Mammary microvascular endothelial cell (primary cell): ENCODE results near the gene CDYL2. TPM values are rescaled to one million over a fixed set of nuclear protein-coding genes. Genes with fewer than 3 reads are reported as not detected.

ENCODE experiments used
- total RNA-seq: library from RNA; depleted of rRNA; stranded (reverse); fragments of >200 nt; gene quantifications from 2 replicates; pipeline ENCODE4 v1.2.3, GENCODE V29; 2015

Gene CDYL2, protein sequence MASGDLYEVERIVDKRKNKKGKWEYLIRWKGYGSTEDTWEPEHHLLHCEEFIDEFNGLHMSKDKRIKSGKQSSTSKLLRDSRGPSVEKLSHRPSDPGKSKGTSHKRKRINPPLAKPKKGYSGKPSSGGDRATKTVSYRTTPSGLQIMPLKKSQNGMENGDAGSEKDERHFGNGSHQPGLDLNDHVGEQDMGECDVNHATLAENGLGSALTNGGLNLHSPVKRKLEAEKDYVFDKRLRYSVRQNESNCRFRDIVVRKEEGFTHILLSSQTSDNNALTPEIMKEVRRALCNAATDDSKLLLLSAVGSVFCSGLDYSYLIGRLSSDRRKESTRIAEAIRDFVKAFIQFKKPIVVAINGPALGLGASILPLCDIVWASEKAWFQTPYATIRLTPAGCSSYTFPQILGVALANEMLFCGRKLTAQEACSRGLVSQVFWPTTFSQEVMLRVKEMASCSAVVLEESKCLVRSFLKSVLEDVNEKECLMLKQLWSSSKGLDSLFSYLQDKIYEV
- 20.1 and 20.5 TPM in 2 replicates for total RNA-seq

DNA sequence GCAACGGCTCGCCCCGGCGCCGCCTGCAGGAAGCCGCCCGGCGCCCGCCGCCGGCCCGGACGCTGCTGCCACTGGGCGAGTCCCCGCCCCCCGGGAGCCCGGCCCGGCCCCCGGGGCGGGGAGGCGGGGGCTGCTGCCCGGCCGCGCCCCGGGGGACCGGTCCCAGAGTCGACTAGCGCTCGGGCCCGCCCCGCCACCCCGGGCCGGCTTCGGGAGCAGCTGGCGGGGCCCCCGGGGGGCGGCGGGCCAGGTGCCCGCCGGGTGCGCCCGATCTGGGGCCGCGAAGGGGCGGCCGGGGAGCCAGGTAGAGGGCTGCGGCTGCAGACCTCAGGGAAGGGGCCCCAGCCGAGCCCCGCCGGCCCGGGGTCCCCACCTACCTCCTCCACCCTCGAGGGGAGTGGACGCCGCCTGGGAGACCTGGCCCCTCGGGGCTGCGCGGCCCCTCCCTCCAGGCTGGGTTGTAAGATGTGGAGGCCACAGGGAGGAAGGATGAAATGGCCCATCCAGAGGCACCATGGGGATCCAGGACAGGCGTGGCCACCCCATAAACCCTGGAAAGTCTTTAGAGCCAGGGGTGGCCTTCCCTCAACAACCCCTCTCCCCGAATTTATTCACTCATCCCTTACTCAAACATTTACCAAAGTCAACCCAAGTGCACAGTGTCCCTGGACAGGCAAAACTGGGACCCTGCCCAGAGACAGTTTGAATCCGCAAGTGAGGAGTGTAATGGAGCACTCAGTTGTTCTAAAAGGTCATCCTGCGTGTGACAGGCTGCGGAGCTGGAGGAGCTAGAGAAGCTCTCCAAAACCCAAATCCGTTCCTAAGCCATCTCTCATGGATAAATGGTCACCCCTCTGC is at the start of gene CDYL2:
Gene CDYL2, minus strand, starts transcription at position 73 of the 858 bp plus-strand sequence. CDS start 425 bp downstream, outside the sequence.

Other genes with a start within 250 kb of the CDYL2 start
- 105 TPM in 2 replicates for gene CMC2, start 202.3 kb upstream of the CDYL2 start, total RNA-seq
- 45.5 and 54.2 TPM in 2 replicates for gene CENPN, start 202.6 kb upstream of the CDYL2 start, total RNA-seq
- gene ATMIN, start 231.2 kb upstream of the CDYL2 start, total RNA-seq: 23.9 and 26.7 TPM in 2 replicates